ENCODE results near the gene ZHX3. TPM values are rescaled to one million over a fixed set of nuclear protein-coding genes. Genes with fewer than 3 reads are reported as not detected.

ZHX3 gene
- total and polyA plus RNA-seq, 2 of the 13 experiments (the other 11 are each of a cell fraction or from before 2014, with no cell fraction given): 8.4 to 11.7 TPM

- TF ChIP-seq ARID5B (CRISPR knock-in tag; IDR thresholded peaks at IDR 0.05): peak; percentile 64
- 0 out of 2 replicates have a peak, but pooled peaks have one; percentile 6 for TF ChIP-seq KDM5B (CRISPR knock-in tag; IDR thresholded peaks at IDR 0.05; ENCODE audit: borderline replicate concordance)
- TF ChIP-seq ZNF225 (CRISPR knock-in tag; IDR thresholded peaks at IDR 0.05): peak; percentile 11; the same call in 1 of the 2 replicates
- TF ChIP-seq ZMYM3 (CRISPR knock-in tag; IDR thresholded peaks at IDR 0.05): peak; percentile 71; the same call in 1 of the 2 replicates
- peak; percentile 98 for TF ChIP-seq SP4 (CRISPR knock-in tag; IDR thresholded peaks at IDR 0.05)
- TF ChIP-seq JUNB (CRISPR knock-in tag; IDR thresholded peaks at IDR 0.05; ENCODE audit: borderline replicate concordance): no peak
- peak; percentile 88 for TF ChIP-seq TGIF2 (CRISPR knock-in tag; IDR thresholded peaks at IDR 0.05)
- peak; percentile 31; the same call in 1 of the 2 replicates for TF ChIP-seq NFYB (CRISPR knock-in tag; IDR thresholded peaks at IDR 0.05)
- peak; percentile 18; the same call in 1 of the 2 replicates for TF ChIP-seq MEF2D (CRISPR knock-in tag; IDR thresholded peaks at IDR 0.05)
- TF ChIP-seq MYC (CRISPR knock-in tag; IDR thresholded peaks at IDR 0.05; ENCODE audit: borderline replicate concordance): peak; percentile 72; the same call in 1 of the 2 replicates
- TF ChIP-seq ZNF605 (CRISPR knock-in tag; IDR thresholded peaks at IDR 0.05): peak; percentile 17
- peak; percentile 72 for TF ChIP-seq GABPB1 (CRISPR knock-in tag; IDR thresholded peaks at IDR 0.05)
- peak; percentile 8 for TF ChIP-seq GATAD1 (CRISPR knock-in tag; IDR thresholded peaks at IDR 0.05)
- no peak for TF ChIP-seq MTF1 (CRISPR knock-in tag; IDR thresholded peaks at IDR 0.05)
- TF ChIP-seq EEA1 (CRISPR knock-in tag; IDR thresholded peaks at IDR 0.05; ENCODE audit: borderline replicate concordance): 0 out of 2 replicates have a peak, but pooled peaks have one; percentile 14
- 0 out of 2 replicates have a peak, but pooled peaks have one; percentile 73 for TF ChIP-seq ZNF230 (CRISPR knock-in tag; IDR thresholded peaks at IDR 0.05)
- peak; percentile 43 for TF ChIP-seq SMAD1 (CRISPR knock-in tag; IDR thresholded peaks at IDR 0.05; ENCODE audit: borderline replicate concordance, low read depth)
- TF ChIP-seq ZFP91 (CRISPR knock-in tag; IDR thresholded peaks at IDR 0.05; ENCODE audit: borderline replicate concordance): peak; percentile 84; the same call in 1 of the 2 replicates
- TF ChIP-seq NCOA1 (CRISPR knock-in tag; IDR thresholded peaks at IDR 0.05): peak; percentile 78; the same call in 1 of the 2 replicates
- TF ChIP-seq ZNF761 (CRISPR knock-in tag; conservative IDR thresholded peaks at IDR 0.05): peak; percentile 13; the same call in 1 of the 2 replicates
- TF ChIP-seq CC2D1A (CRISPR knock-in tag; IDR thresholded peaks at IDR 0.05): no peak
- TF ChIP-seq PTBP1 (IDR thresholded peaks at IDR 0.05; ENCODE audit: low read depth, low read length, poor library complexity, severe bottlenecking): peak; percentile 48
- no peak; the same call in 2 of the 3 replicates for TF ChIP-seq MXI1 (IDR thresholded peaks at IDR 0.05; ENCODE audit: borderline replicate concordance, low read depth, low read length)
- no peak for TF ChIP-seq ZNF30 (CRISPR knock-in tag; IDR thresholded peaks at IDR 0.05)
- no peak for TF ChIP-seq ZNF34 (CRISPR knock-in tag; IDR thresholded peaks at IDR 0.05; ENCODE audit: borderline replicate concordance)
- no peak for TF ChIP-seq TEAD2 (CRISPR knock-in tag; IDR thresholded peaks at IDR 0.05)
Observed at GRCh38 chr20:41340327-41341055, 23.0 kb upstream of the ZHX3 start, which contains the start of gene LPIN3 (continued).
